ENCODE results near the gene HDAC10. TPM values are rescaled to one million over a fixed set of nuclear protein-coding genes. Genes with fewer than 3 reads are reported as not detected.

The HDAC10 gene
- total RNA-seq, 2 donors from 2014 or later, result 55.2 to 60.0 TPM

DNA sequence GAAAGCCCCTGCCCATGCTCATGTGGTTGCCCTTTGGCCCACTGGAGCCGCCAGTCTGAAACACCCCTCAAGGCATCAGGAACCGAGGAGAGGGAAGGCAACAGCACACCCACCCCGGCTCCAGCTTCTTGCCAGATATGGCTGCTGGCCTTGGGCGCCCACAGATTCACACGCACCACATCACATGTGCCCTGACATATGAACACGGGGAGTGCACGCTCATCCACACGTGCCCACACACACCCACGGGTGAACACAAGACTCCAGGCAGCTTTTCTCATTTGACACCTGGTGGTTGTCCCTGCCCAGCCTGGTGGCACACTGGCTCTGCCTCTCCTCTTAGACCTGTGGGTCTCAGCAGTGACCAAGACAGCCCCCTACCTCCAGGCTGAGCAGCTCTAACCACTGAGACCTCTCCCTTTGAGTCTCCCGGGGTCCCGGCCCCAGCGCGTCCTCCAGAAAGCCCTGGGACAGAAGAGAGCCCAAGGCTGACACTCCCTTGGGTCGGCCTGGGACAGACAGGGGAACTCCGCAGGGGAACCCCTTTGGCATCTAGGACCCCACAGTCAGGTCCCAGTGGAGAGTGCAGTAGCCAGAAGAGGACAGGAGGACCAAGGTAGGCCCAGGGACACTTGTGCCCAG lies 13.2 kb upstream of the HDAC10 start:
- Histone ChIP-seq H3K4me3 (no peak overlapping the region), H3K4me1 (ENCODE audit: control insufficient read depth in 1 of 2, low read depth in 2 of 2) (peaks cover 23 to 33% of the 10 kb centered on the region in 2 donors), H3K27ac (no peak overlapping the region), H3K9me3 (no peaks in the 10 kb centered on the region), H3K27me3 (replicated peaks; ENCODE audit: insufficient read depth) (peaks cover 7% of the 10 kb centered on the region), H3K36me3 (no peaks in the 10 kb centered on the region)
- ATAC-seq (ENCODE audit: insufficient number of reproducible peaks, low FRiP score, low read depth) (no peak), DNase-seq (ENCODE audit: low spot score) (no peak)
- TF ChIP-seq, protein P1, sequence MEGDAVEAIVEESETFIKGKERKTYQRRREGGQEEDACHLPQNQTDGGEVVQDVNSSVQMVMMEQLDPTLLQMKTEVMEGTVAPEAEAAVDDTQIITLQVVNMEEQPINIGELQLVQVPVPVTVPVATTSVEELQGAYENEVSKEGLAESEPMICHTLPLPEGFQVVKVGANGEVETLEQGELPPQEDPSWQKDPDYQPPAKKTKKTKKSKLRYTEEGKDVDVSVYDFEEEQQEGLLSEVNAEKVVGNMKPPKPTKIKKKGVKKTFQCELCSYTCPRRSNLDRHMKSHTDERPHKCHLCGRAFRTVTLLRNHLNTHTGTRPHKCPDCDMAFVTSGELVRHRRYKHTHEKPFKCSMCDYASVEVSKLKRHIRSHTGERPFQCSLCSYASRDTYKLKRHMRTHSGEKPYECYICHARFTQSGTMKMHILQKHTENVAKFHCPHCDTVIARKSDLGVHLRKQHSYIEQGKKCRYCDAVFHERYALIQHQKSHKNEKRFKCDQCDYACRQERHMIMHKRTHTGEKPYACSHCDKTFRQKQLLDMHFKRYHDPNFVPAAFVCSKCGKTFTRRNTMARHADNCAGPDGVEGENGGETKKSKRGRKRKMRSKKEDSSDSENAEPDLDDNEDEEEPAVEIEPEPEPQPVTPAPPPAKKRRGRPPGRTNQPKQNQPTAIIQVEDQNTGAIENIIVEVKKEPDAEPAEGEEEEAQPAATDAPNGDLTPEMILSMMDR (IDR thresholded peaks at IDR 0.05), result no peak

DNA sequence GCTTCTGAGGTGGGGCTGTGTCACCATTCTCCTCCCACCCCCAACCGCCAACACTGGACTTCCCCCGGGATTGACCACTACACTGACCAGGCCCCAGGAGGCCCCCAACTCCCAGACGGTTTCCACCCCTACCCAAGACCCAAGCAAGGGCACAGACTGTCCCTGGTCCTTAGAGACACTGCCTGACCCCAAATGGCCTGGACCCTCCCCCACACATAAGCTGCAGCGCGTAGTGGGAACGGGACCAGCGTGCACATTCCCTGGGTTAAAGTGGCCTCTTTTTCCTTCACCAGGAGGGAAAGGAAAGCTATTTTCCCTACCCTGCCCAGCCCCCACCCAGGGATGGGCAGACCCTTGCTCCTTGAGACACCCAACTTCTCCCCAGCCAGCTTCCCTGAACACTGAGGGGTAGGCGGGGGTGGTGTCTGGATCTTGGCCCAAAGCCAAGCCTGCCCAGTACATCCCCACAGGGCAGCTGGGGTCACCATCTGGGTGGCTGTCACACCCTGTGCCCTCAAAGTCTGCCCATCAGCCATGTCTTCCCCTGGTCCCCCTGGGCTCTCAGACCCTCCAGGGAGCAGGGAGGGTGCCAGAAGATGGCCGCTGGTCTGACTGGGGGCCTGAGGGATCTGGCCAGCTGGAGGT lies 12.0 kb upstream of the HDAC10 start:
- no peaks in the 10 kb centered on the region for H3K9me3 ChIP-seq
- ATAC-seq (ENCODE audit: insufficient number of reproducible peaks, low FRiP score, low read depth), result no peak
- H3K27me3 ChIP-seq (replicated peaks; ENCODE audit: insufficient read depth), result peaks cover 7% of the 10 kb centered on the region

DNA sequence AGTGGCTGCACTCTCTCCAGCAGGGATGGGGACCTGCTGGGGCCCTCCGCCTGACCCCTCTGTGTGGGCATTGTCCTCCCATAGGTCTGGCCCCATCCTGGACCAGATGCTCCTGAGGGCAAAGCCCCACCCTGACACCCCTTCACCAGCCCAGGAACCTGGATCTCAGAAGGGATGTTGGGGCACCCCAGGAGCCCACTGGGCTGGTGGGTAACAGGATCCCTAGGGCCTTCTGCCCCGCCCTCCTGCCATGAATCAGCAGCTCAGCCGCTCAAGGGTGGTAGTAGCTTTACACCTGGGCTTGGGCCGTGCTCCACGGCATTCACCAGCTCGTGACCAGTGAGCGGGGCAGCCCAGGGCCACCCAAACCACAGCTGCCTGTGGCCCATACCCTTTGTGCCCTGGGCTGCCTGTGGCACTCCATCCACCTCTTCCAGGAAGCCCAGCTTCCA lies 11.4 kb upstream of the HDAC10 start:
- H3K27ac ChIP-seq, result no peak overlapping the region
- no peak overlapping the region for H3K4me3 ChIP-seq
- ATAC-seq (ENCODE audit: insufficient number of reproducible peaks, low FRiP score, low read depth) (no peak), DNase-seq (ENCODE audit: low spot score) (no peak)
- peaks cover 7% of the 10 kb centered on the region for H3K27me3 ChIP-seq (replicated peaks; ENCODE audit: insufficient read depth)
- TF ChIP-seq, protein P1 (IDR thresholded peaks at IDR 0.05), result no peak
- no peaks in the 10 kb centered on the region for H3K36me3 ChIP-seq
- peaks cover 17 to 21% of the 10 kb centered on the region in 2 donors for H3K4me1 ChIP-seq (ENCODE audit: control insufficient read depth in 1 of 2, low read depth in 2 of 2)
- H3K9me3 ChIP-seq, result no peaks in the 10 kb centered on the region

More for the DNA sequence above, 12.0 kb upstream of the HDAC10 start:
- Histone ChIP-seq H3K4me1 (ENCODE audit: control insufficient read depth in 1 of 2, low read depth in 2 of 2) (peaks cover 22 to 27% of the 10 kb centered on the region in 2 donors), H3K36me3 (no peaks in the 10 kb centered on the region), H3K4me3 (no peak overlapping the region), H3K27ac (no peak overlapping the region)
- DNase-seq (ENCODE audit: low spot score), result no peak
- TF ChIP-seq, protein P1 (IDR thresholded peaks at IDR 0.05), result no peak

DNA sequence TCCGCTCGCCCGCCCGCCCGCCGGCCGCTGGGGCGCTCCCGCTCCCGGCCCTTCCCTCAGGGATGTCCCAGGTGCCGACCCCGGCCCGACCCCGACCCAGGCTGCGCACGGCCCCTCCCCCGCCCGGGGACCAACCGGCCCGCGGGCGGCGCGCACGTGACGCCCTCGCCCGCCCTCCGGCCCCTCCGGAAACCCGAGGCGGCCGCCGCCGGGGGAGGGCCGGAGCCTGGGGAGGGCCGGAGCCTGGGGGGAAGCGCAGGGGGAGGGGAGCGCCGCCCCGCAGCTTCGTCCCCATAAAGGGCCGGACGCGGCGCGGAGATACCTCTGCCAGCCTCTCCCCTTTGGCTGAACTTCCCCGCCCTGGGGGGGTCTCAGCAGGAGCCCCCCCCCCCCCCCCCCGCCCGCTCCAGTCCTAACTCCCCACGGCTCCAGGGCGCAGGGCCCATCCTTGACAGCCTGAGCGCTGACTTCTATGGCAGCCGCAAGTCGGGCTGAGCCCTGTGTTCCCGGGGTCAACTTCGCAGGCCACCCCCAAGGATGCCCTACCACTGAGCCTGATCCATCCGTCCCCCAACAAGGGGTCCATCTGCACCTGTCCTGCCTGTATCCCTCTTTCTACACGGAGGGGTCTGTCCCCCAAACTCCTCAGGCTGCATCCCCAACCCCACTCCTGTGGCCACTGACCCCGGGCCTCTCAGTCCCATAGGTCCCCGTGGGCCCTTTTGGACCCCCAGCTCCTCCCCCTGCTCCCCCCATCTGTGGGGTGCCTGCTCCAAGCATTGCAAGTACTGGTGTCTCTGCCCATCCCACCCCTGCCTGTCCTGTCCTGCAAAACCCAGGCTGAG lies 10.8 kb upstream of the HDAC10 start, which contains the start of gene MAPK12:
Gene MAPK12, minus strand, starts transcription at position 69 of the 845 bp plus-strand sequence. CDS start 174 bp downstream, outside the sequence.
- H3K27ac ChIP-seq, result no peak within 1 kb of the TSS
- no peaks in the 10 kb centered on the region for H3K36me3 ChIP-seq
- H3K4me1 ChIP-seq (ENCODE audit: control insufficient read depth in 1 of 2, low read depth in 2 of 2), result peaks cover 11 to 15% of the 10 kb centered on the region in 2 donors
- no peak for ATAC-seq (ENCODE audit: insufficient number of reproducible peaks, low FRiP score, low read depth)
- no peaks in the 10 kb centered on the region for H3K9me3 ChIP-seq
- TF ChIP-seq, protein P1 (IDR thresholded peaks at IDR 0.05), result no peak
- H3K27me3 ChIP-seq (replicated peaks; ENCODE audit: insufficient read depth), result peaks cover 7% of the 10 kb centered on the region
- DNase-seq (ENCODE audit: low spot score), result no peak
- peak within 1 kb of the TSS; percentile 69 for H3K4me3 ChIP-seq
